ENCODE results near the gene NCOA6. TPM values are rescaled to one million over a fixed set of nuclear protein-coding genes. Genes with fewer than 3 reads are reported as not detected.

Gene NCOA6
- total RNA-seq, 1 donor from 2014 or later: 15.5 TPM

GRCh38 chr20:34831936-34832335 lies 6.5 kb upstream of the NCOA6 start:
- no peak overlapping the region for H3K4me3 ChIP-seq (ENCODE audit: low read depth, low read length)
- no peak for DNase-seq (ENCODE audit: low read depth)
- no peak for TF ChIP-seq CTCF (conservative IDR thresholded peaks at IDR 0.05; ENCODE audit: low read depth, low read length)

- TF ChIP-seq CTCF (conservative IDR thresholded peaks at IDR 0.05; ENCODE audit: low read depth, low read length): no peak
- no peak for DNase-seq (ENCODE audit: low read depth)
- no peak overlapping the region for H3K4me3 ChIP-seq (ENCODE audit: low read depth, low read length)
Measured at GRCh38 chr20:34829191-34829590, 3.7 kb upstream of the NCOA6 start.

GRCh38 chr20:34824806-34825529 lies 483 bp downstream of the NCOA6 start:
- no peak for DNase-seq (ENCODE audit: low read depth)
- peak; percentile 6 for TF ChIP-seq CTCF (conservative IDR thresholded peaks at IDR 0.05; ENCODE audit: low read depth, low read length)
- H3K4me3 ChIP-seq (ENCODE audit: low read depth, low read length): peak overlapping the region; percentile 69

- peak overlapping the region; percentile 69 for H3K4me3 ChIP-seq (ENCODE audit: low read depth, low read length)
- no peak for TF ChIP-seq CTCF (conservative IDR thresholded peaks at IDR 0.05; ENCODE audit: low read depth, low read length)
- DNase-seq (ENCODE audit: low read depth): peak; percentile 32
Measured at GRCh38 chr20:34824452-34824805, 1.0 kb downstream of the NCOA6 start.

GRCh38 chr20:34824026-34824425 lies 1.4 kb downstream of the NCOA6 start:
- DNase-seq (ENCODE audit: low read depth): peak; percentile 43
- H3K4me3 ChIP-seq (ENCODE audit: low read depth, low read length): peak overlapping the region; percentile 69
- TF ChIP-seq CTCF (conservative IDR thresholded peaks at IDR 0.05; ENCODE audit: low read depth, low read length): no peak

GRCh38 chr20:34820805-34821578 lies 4.5 kb downstream of the NCOA6 start:
- no peak overlapping the region for H3K4me3 ChIP-seq (ENCODE audit: low read depth, low read length)
- DNase-seq (ENCODE audit: low read depth): no peak
- no peak for TF ChIP-seq CTCF (conservative IDR thresholded peaks at IDR 0.05; ENCODE audit: low read depth, low read length)
